CD14-positive monocyte (primary cell): Measurements from ENCODE around the gene CNTNAP2. TPM values are rescaled to one million over a fixed set of nuclear protein-coding genes. Genes with fewer than 3 reads are reported as not detected.
A peak's percentile ranks its signal among the peaks of the same experiment; 100 is the strongest.
"Not testable (repeated sequence)": the region's sequence is repeated elsewhere in the genome, so short reads cannot be mapped to it uniquely, and the experiment has no call there.

Source experiments
- DNase-seq, 3 donors: peaks; one replicate each; pipeline ENCODE4 v3.0.0-alpha.2; 2011 to 2022
- H2AFZ ChIP-seq: 2 replicates; pipeline ENCODE4 v1.6.0; 2012; ENCODE audit warnings: mild to moderate bottlenecking, low read depth, low read length, inconsistent platforms; ENCODE audit not compliant: insufficient read depth, poor library complexity, severe bottlenecking
- H3K27ac ChIP-seq, 2 donors: 1 replicate in 1 of 2; 2 replicates in 1 of 2; pipeline ENCODE4 v1.5.1; 2012 to 2013; ENCODE audit warnings: low read length in 2 of 2, control low read depth in 1 of 2, inconsistent platforms in 1 of 2, low read depth in 1 of 2, mild to moderate bottlenecking in 1 of 2
- H3K27me3 ChIP-seq, 2 donors: one replicate each; pipeline versions ENCODE4 v1.6.0 to v1.6.1; 2011 to 2013; ENCODE audit warnings: low read length in 2 of 2; ENCODE audit not compliant: control insufficient read depth in 2 of 2, insufficient read depth in 2 of 2
- H3K36me3 ChIP-seq, 2 donors: replicated peaks in 1 of 2; 1 replicate in 1 of 2; 2 replicates in 1 of 2; pipeline versions ENCODE4 v1.5.1 to v1.6.1; 2012 to 2013; ENCODE audit warnings: low read length in 2 of 2, control low read depth in 1 of 2, inconsistent platforms in 1 of 2, mild to moderate bottlenecking in 1 of 2; ENCODE audit not compliant: insufficient read depth in 2 of 2, control insufficient read depth in 1 of 2
- H3K4me1 ChIP-seq, 2 donors: 1 replicate in 1 of 2; 2 replicates in 1 of 2; pipeline versions ENCODE4 v1.5.1 to v1.6.1; 2012 to 2013; ENCODE audit warnings: low read length in 2 of 2, control low read depth in 1 of 2, inconsistent platforms in 1 of 2, mild to moderate bottlenecking in 1 of 2, moderate library complexity in 1 of 2; ENCODE audit not compliant: insufficient read depth in 2 of 2, control insufficient read depth in 1 of 2
- H3K4me2 ChIP-seq: replicated peaks from 2 replicates; pipeline ENCODE3; 2012; ENCODE audit warnings: low read length, moderate library complexity, mild to moderate bottlenecking; ENCODE audit not compliant: poor library complexity, severe bottlenecking; ENCODE audit errors: extremely low read depth
- H3K4me3 ChIP-seq, 3 experiments: fragments of 200-600 bp in 1 of 3; sonication (generic) in 1 of 3; replicated peaks in 1 of 3; 1 replicate in 2 of 3; 2 replicates in 1 of 3; pipeline ENCODE4 v1.5.1; 2011 to 2013; ENCODE audit warnings: low read length in 3 of 3, mild to moderate bottlenecking in 3 of 3, control low read depth in 2 of 3, low read depth in 2 of 3, inconsistent platforms in 1 of 3, moderate library complexity in 1 of 3
- H3K79me2 ChIP-seq: 2 replicates; pipeline ENCODE4 v1.6.0; 2012; ENCODE audit warnings: mild to moderate bottlenecking, control low read depth, inconsistent platforms, low read length, moderate library complexity; ENCODE audit not compliant: insufficient read depth
- H3K9ac ChIP-seq: 2 replicates; pipeline ENCODE4 v1.6.0; 2017; ENCODE audit warnings: low read length, mild to moderate bottlenecking; ENCODE audit not compliant: insufficient read depth, poor library complexity, severe bottlenecking
- H3K9me3 ChIP-seq, 2 donors: replicated peaks in 1 of 2; 1 replicate in 1 of 2; 2 replicates in 1 of 2; pipeline versions ENCODE4 v1.5.1 to v1.6.1; 2012 to 2013; ENCODE audit warnings: low read length in 2 of 2, control low read depth in 1 of 2; ENCODE audit not compliant: control insufficient read depth in 1 of 2, insufficient read depth in 1 of 2
- H4K20me1 ChIP-seq: 2 replicates; pipeline ENCODE4 v1.6.0; 2012; ENCODE audit warnings: mild to moderate bottlenecking, low read length, control low read depth, moderate library complexity; ENCODE audit not compliant: insufficient read depth
- H3K27ac Mint-ChIP-seq, 7 donors: one replicate each; pipeline ENCODE4 v1.8.0; 2020; ENCODE audit warnings: mild to moderate bottlenecking in 7 of 7, mixed read lengths in 7 of 7, moderate library complexity in 6 of 7, inconsistent platforms in 2 of 7
- H3K27me3 Mint-ChIP-seq, 3 donors: one replicate each; pipeline ENCODE4 v1.8.0; 2021 to 2022; ENCODE audit warnings: low read depth in 3 of 3, mild to moderate bottlenecking in 3 of 3, mixed read lengths in 3 of 3, moderate library complexity in 3 of 3, inconsistent platforms in 1 of 3
- H3K36me3 Mint-ChIP-seq, 2 donors: one replicate each; pipeline ENCODE4 v1.8.0; 2020; ENCODE audit warnings: mixed read lengths in 2 of 2, inconsistent platforms in 1 of 2, mild to moderate bottlenecking in 1 of 2
- H3K4me1 Mint-ChIP-seq: one replicate; pipeline ENCODE4 v1.8.0; 2020; ENCODE audit warnings: mild to moderate bottlenecking, mixed read lengths
- H3K4me3 Mint-ChIP-seq, 2 donors: one replicate each; pipeline ENCODE4 v1.8.0; 2020; ENCODE audit warnings: mild to moderate bottlenecking in 2 of 2, mixed read lengths in 2 of 2, moderate library complexity in 1 of 2
- H3K9me3 Mint-ChIP-seq, 7 donors: one replicate each; pipeline ENCODE4 v1.8.0; 2020 to 2022; ENCODE audit warnings: mixed read lengths in 7 of 7, mild to moderate bottlenecking in 6 of 7, moderate library complexity in 6 of 7, inconsistent platforms in 2 of 7
- WGBS: methylation state at CpG from one replicate; pipeline ENCODE4 v1.1.5; 2013; ENCODE audit warnings: missing lambda C conversion rate; ENCODE audit not compliant: insufficient coverage; 5-methylcytosine and 5-hydroxymethylcytosine counted together
- intact Hi-C, 2 donors: fragments of 100-400 bp; cut with micrococcal nuclease; formaldehyde crosslinking; loops; one replicate each; pipeline versions ENCODE4 v1.15.0 to v1.15.1; 2023
- polyA plus RNA-seq, 3 donors: library from polyadenylated mRNA; depleted of rRNA in 1 of 3; unstranded in 2 of 3; stranded (reverse) in 1 of 3; fragments of 300-500 nt in 2 of 3; fragments of >200 nt in 1 of 3; fragmentation: Illumina TruSeq in 2 of 3; gene quantifications; 1 replicate in 2 of 3; 2 replicates in 1 of 3; pipeline ENCODE4 v1.2.3, GENCODE V29; 2012 to 2021
- TF ChIP-seq, protein P1 (sequence below): fragments of 200-600 bp; IDR thresholded peaks from one replicate; pipeline ENCODE4 v1.8.0; 2022; ENCODE audit warnings: antibody characterized with exemption, mild to moderate bottlenecking

CNTNAP2 gene
- polyA plus RNA-seq, 3 donors = 0.01 TPM; not detected in 2

DNA sequence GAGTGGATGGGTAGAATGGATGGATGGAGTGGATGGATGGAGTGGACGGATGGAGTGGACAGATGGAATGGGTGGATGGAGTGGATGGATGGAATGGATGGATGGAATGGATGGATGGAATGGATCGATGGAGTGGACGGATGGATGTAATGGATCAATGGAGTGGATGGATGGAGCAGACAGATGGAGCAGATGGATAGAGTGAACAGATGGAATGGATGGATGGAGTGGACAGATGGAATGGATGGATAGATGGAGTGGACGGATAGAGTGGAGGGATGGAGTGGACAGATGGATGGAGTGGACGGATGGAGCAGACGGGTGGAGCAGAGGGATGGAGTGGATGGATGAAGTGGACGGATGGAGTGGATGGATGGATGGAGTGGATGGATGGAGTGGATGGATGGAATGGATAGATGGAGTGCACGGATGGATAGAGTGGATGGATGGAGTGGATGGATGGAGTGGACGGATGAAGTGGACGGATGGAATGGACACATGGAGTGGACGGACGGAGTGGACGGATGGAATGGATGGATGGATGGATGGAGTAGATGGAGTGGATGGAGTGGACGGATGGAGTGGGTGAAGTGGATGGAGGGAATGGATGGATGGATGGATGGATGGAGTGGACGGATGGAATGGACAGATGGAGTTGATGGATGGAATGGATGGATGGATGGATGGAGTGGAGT, 2213.7 kb downstream of the CNTNAP2 start:
- H3K79me2 ChIP-seq = no peaks in the 10 kb centered on the region
- peaks cover 13 to 23% (median 17%) of the 10 kb centered on the region in 7 donors for H3K9me3 Mint-ChIP-seq
- no peak overlapping the region for H3K4me2 ChIP-seq
- intact Hi-C loops = no loop called here
- H3K36me3 ChIP-seq = no peaks in the 10 kb centered on the region
- no peak for DNase-seq
- no peak overlapping the region for H3K4me3 ChIP-seq
- no peak overlapping the region for H3K4me3 Mint-ChIP-seq
- H3K36me3 Mint-ChIP-seq = no peaks in the 10 kb centered on the region
- TF ChIP-seq, protein P1, sequence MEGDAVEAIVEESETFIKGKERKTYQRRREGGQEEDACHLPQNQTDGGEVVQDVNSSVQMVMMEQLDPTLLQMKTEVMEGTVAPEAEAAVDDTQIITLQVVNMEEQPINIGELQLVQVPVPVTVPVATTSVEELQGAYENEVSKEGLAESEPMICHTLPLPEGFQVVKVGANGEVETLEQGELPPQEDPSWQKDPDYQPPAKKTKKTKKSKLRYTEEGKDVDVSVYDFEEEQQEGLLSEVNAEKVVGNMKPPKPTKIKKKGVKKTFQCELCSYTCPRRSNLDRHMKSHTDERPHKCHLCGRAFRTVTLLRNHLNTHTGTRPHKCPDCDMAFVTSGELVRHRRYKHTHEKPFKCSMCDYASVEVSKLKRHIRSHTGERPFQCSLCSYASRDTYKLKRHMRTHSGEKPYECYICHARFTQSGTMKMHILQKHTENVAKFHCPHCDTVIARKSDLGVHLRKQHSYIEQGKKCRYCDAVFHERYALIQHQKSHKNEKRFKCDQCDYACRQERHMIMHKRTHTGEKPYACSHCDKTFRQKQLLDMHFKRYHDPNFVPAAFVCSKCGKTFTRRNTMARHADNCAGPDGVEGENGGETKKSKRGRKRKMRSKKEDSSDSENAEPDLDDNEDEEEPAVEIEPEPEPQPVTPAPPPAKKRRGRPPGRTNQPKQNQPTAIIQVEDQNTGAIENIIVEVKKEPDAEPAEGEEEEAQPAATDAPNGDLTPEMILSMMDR = no peak
- H3K4me1 ChIP-seq = no peaks in the 10 kb centered on the region
- H3K9ac ChIP-seq = no peak overlapping the region
- H3K27ac Mint-ChIP-seq = no peak overlapping the region
- H3K27ac ChIP-seq = no peak overlapping the region
- H3K27me3 Mint-ChIP-seq = peaks cover 0 to 6% (median 2%) of the 10 kb centered on the region in 3 donors
- WGBS = 87% methylated on average over 15 of the region's 15 CpGs
- no peaks in the 10 kb centered on the region for H3K27me3 ChIP-seq
- no peaks in the 10 kb centered on the region for H3K4me1 Mint-ChIP-seq
- no peaks in the 10 kb centered on the region for H4K20me1 ChIP-seq
- H3K9me3 ChIP-seq = peaks cover 13 to 18% of the 10 kb centered on the region in 2 donors
- H2AFZ ChIP-seq = no peak overlapping the region

DNA sequence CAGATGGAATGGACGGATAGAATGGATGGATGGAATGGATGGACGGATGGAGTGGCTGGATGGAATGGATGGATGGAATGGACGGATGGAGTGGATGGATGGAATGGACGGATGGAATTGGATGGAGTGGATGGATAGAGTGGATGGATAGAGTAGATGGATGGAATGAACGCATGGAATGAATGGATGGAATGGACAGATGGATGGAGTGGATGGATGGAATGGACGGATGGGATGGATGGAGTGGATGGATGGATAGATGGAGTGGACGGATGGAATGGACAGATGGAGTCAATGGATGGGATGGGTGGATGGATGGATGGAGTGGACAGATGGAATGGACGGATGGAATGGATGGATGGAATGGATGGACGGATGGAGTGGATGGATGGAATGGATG, 2214.2 kb downstream of the CNTNAP2 start:
- no peak overlapping the region for H3K9ac ChIP-seq
- H3K9me3 ChIP-seq = peaks cover 13 to 18% of the 10 kb centered on the region in 2 donors
- H3K27ac Mint-ChIP-seq = no peak overlapping the region
- no peak overlapping the region for H3K4me3 Mint-ChIP-seq
- TF ChIP-seq, protein P1 = no peak
- no peaks in the 10 kb centered on the region for H3K36me3 ChIP-seq
- intact Hi-C loops = no loop called here
- H3K36me3 Mint-ChIP-seq = no peaks in the 10 kb centered on the region
- H3K4me3 ChIP-seq = no peak overlapping the region
- H3K4me2 ChIP-seq = no peak overlapping the region
- H3K4me1 Mint-ChIP-seq = no peaks in the 10 kb centered on the region
- no peaks in the 10 kb centered on the region for H4K20me1 ChIP-seq
- no peak for DNase-seq
- H3K27ac ChIP-seq = no peak overlapping the region
- peaks cover 13 to 23% (median 17%) of the 10 kb centered on the region in 7 donors for H3K9me3 Mint-ChIP-seq
- no peaks in the 10 kb centered on the region for H3K4me1 ChIP-seq
- WGBS = 96% methylated on average over 9 of the region's 9 CpGs
- no peak overlapping the region for H2AFZ ChIP-seq
- H3K27me3 Mint-ChIP-seq = peaks cover 0 to 8% (median 2%) of the 10 kb centered on the region in 3 donors
- H3K27me3 ChIP-seq = no peaks in the 10 kb centered on the region
- no peaks in the 10 kb centered on the region for H3K79me2 ChIP-seq

DNA sequence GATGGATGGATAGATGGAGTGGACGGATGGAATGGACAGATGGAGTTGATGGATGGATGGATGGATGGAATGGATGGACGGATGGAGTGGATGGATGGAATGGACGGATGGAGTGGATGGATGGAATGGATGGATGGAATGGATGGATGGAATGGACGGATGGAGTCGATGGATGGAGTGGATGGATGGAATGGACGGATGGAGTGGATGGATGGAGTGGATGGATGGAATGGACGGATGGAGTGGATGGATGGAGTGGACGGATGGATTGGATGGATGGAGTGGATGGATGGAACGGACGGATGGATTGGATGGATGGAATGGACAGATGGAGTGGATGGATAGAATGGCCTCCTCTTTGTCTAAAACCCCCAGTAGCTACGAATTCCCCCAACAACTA, 2214.9 kb downstream of the CNTNAP2 start:
- H3K4me3 Mint-ChIP-seq, H3K4me1 ChIP-seq, H3K79me2 ChIP-seq, H3K27ac Mint-ChIP-seq, H4K20me1 ChIP-seq, H2AFZ ChIP-seq, H3K36me3 ChIP-seq, H3K4me1 Mint-ChIP-seq, H3K9ac ChIP-seq, H3K36me3 Mint-ChIP-seq, H3K27ac ChIP-seq, H3K4me3 ChIP-seq, H3K4me2 ChIP-seq, intact Hi-C loops, H3K27me3 ChIP-seq: not testable (repeated sequence)
- H3K9me3 Mint-ChIP-seq = peaks cover 13 to 23% (median 17%) of the 10 kb centered on the region in 7 donors
- peaks cover 13 to 18% of the 10 kb centered on the region in 2 donors for H3K9me3 ChIP-seq
- H3K27me3 Mint-ChIP-seq = peaks cover 0 to 11% (median 2%) of the 10 kb centered on the region in 3 donors
- WGBS = 86% methylated on average over 8 of the region's 11 CpGs
- peak in 2 of 3 donors; percentile 0 to 12 for DNase-seq
